AG09309 (cell line): ENCODE results near the gene TANGO6.

Experiments
- DNase-seq: peaks from one replicate; pipeline ENCODE4 v3.0.0-alpha.2; 2010; ENCODE audit warnings: low read depth
- H3K4me3 ChIP-seq: 2 replicates; pipeline ENCODE4 v1.5.1; 2011; ENCODE audit warnings: mild to moderate bottlenecking, low read depth, low read length, moderate library complexity; ENCODE audit not compliant: control insufficient read depth
- TF ChIP-seq, protein P1 (sequence below): IDR thresholded peaks from 2 replicates; pipeline ENCODE4 v1.5.1; 2011; ENCODE audit warnings: mild to moderate bottlenecking, low read depth, low read length, inconsistent platforms; ENCODE audit not compliant: insufficient read depth, control insufficient read depth; ENCODE audit errors: missing control alignments

TANGO6 gene

DNA sequence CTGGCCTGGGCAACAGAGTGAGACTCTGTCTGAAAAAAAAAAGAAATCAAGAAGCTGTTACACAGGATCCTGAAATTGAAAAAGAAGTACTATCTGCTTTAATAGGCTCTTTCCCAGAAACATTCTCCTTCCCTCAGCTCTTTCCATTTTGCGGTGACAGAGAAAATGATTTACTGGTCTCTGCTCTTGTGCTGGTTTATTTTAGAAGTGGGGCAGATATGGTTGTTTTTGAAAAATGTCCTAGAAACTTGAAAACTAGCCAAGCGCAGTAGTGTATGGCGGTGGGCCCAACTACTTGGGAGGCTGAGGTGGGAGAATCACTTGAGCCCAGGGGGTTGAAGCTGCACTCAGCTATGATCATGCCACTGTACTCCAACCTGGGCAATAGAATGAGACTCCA is 28.8 kb upstream of the TANGO6 start:
- DNase-seq: no peak
- H3K4me3 ChIP-seq: no peak overlapping the region
- TF ChIP-seq, protein P1, sequence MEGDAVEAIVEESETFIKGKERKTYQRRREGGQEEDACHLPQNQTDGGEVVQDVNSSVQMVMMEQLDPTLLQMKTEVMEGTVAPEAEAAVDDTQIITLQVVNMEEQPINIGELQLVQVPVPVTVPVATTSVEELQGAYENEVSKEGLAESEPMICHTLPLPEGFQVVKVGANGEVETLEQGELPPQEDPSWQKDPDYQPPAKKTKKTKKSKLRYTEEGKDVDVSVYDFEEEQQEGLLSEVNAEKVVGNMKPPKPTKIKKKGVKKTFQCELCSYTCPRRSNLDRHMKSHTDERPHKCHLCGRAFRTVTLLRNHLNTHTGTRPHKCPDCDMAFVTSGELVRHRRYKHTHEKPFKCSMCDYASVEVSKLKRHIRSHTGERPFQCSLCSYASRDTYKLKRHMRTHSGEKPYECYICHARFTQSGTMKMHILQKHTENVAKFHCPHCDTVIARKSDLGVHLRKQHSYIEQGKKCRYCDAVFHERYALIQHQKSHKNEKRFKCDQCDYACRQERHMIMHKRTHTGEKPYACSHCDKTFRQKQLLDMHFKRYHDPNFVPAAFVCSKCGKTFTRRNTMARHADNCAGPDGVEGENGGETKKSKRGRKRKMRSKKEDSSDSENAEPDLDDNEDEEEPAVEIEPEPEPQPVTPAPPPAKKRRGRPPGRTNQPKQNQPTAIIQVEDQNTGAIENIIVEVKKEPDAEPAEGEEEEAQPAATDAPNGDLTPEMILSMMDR: no peak

DNA sequence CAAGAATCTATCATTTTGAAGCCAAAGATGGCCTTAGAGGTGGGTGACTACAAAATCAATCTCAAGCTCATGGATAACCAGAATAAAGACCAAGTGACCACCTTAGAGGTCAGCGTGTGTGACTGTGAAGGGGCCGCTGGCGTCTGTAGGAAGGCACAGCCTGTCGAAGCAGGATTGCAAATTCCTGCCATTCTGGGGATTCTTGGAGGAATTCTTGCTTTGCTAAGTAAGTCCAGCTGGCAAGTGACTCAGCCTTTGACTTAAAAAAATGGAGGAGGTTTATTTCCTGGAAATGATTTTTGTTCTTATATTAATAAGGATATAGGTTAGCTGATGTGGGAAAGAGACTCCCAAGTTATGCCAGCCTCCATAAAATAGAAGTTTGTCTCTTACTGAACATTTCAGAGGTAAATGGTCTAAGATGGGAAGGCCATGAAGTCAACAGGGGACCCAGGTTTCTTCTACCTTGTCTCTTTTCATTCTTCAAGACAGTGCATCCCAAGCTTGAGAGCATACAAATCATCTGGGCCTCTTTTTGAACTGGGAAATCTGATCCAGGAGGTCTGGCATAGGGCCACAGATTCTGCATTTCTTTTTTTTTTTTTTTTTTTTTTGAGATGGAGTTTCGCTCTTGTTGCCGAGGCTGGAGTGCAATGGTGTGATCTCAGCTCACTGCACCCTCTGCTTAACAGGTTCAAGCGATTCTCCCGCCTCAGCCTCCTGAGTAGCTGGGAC is 19.8 kb upstream of the TANGO6 start:
- H3K4me3 ChIP-seq: no peak overlapping the region
- TF ChIP-seq, protein P1: no peak
- DNase-seq: peak; percentile 71

DNA sequence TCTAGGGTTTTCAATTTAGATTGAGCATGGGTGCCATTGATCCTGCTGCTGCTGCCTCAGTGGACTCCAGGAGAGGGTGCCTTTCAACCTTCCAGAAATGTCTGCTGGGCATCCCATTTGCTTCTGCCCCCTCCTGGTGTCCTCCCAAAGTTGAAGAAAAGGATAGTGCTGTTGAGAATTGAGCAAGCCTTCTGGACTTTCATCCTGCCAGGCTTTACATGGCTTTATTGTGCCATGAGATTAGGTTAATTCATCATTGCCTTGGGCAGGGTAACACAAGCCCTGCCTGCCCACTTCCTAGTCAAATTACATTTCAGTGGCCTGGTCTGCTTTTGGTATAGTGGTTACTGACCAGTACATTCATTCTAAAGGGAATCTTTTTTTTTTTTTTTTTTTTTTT is 17.9 kb upstream of the TANGO6 start:
- no peak overlapping the region for H3K4me3 ChIP-seq
- DNase-seq: no peak
- TF ChIP-seq, protein P1: peak; percentile 3

DNA sequence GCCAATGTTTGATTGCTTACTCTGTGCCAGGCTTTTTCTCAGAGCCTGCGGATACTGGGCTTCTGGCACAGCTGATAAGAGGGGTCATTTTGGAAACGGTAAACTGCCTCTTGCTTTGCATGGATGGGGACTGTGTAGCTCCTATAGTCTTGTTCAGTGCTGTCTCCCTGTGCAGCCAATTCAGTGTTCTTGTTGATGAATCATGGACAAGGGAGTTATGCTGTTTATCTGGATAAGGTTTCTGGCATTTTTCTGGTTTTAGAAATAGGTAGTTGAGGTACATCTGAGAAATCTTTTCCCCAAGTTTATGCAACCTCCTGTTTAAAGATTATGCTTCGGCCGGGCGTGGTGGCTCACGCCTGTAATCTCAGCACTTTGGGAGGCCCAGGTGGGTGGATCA is 16.7 kb upstream of the TANGO6 start:
- DNase-seq: no peak
- TF ChIP-seq, protein P1: no peak
- H3K4me3 ChIP-seq: no peak overlapping the region

DNA sequence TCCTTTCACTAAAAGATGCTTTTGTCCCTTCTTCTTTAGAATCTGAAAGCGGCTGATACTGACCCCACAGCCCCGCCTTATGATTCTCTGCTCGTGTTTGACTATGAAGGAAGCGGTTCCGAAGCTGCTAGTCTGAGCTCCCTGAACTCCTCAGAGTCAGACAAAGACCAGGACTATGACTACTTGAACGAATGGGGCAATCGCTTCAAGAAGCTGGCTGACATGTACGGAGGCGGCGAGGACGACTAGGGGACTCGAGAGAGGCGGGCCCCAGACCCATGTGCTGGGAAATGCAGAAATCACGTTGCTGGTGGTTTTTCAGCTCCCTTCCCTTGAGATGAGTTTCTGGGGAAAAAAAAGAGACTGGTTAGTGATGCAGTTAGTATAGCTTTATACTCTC is 10.1 kb upstream of the TANGO6 start:
- no peak for DNase-seq
- no peak overlapping the region for H3K4me3 ChIP-seq
- TF ChIP-seq, protein P1: no peak

DNA sequence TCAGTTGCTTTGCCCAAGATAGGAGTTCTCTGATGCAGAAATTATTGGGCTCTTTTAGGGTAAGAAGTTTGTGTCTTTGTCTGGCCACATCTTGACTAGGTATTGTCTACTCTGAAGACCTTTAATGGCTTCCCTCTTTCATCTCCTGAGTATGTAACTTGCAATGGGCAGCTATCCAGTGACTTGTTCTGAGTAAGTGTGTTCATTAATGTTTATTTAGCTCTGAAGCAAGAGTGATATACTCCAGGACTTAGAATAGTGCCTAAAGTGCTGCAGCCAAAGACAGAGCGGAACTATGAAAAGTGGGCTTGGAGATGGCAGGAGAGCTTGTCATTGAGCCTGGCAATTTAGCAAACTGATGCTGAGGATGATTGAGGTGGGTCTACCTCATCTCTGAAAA is 8.8 kb upstream of the TANGO6 start:
- no peak overlapping the region for H3K4me3 ChIP-seq
- DNase-seq: no peak
- TF ChIP-seq, protein P1: no peak
